ENCODE data around the gene RPS10. TPM values are rescaled to one million over a fixed set of nuclear protein-coding genes. Genes with fewer than 3 reads are reported as not detected.

The RPS10 gene
- polyA plus RNA-seq, 1 donor from 2014 or later = 3,258 TPM

GRCh38 chr6:34383656-34384320 lies 42.1 kb downstream of the RPS10 start:
- no peak overlapping the region for H2AFZ ChIP-seq (ENCODE audit: low read depth, low read length)
- H3K9me2 ChIP-seq (ENCODE audit: insufficient read depth, low read length) = no peaks in the 10 kb centered on the region
- H3K4me2 ChIP-seq (ENCODE audit: low read length) = no peak overlapping the region
- no peak overlapping the region for H3K27ac ChIP-seq (ENCODE audit: low read length)
- H3K79me2 ChIP-seq (replicated peaks; ENCODE audit: insufficient read depth, low read length) = peaks cover 80% of the 10 kb centered on the region
- H3K36me3 ChIP-seq (ENCODE audit: insufficient read depth, low read length) = no peaks in the 10 kb centered on the region
- no peak overlapping the region for H3K4me3 ChIP-seq (ENCODE audit: low read length)
- H3K27me3 ChIP-seq (ENCODE audit: insufficient read depth, low read depth, low read length) = no peaks in the 10 kb centered on the region
- peaks cover 4% of the 10 kb centered on the region for H4K20me1 ChIP-seq (ENCODE audit: insufficient read depth)
- H3K9me3 ChIP-seq (ENCODE audit: low read length) = no peaks in the 10 kb centered on the region
- no peak for TF ChIP-seq EZH2 (IDR thresholded peaks at IDR 0.05; ENCODE audit: borderline replicate concordance, insufficient read depth, low read length, poor library complexity, severe bottlenecking)
- no peak overlapping the region for H3K9ac ChIP-seq (ENCODE audit: low read length)
- no peaks in the 10 kb centered on the region for H3F3A ChIP-seq (ENCODE audit: insufficient read depth, low read length, poor library complexity, severe bottlenecking)

- Histone ChIP-seq H3K36me3 (ENCODE audit: insufficient read depth, low read length) (no peaks in the 10 kb centered on the region), H3K9me2 (ENCODE audit: insufficient read depth, low read length) (no peaks in the 10 kb centered on the region), H3K27ac (ENCODE audit: low read length) (no peak overlapping the region), H3K4me3 (ENCODE audit: low read length) (no peak overlapping the region), H3K79me2 (replicated peaks; ENCODE audit: insufficient read depth, low read length) (peaks cover 80% of the 10 kb centered on the region), H3K4me2 (ENCODE audit: low read length) (no peak overlapping the region), H4K20me1 (ENCODE audit: insufficient read depth) (peaks cover 6% of the 10 kb centered on the region), H3K9ac (ENCODE audit: low read length) (no peak overlapping the region), H3K27me3 (ENCODE audit: insufficient read depth, low read depth, low read length) (no peaks in the 10 kb centered on the region), H2AFZ (ENCODE audit: low read depth, low read length) (no peak overlapping the region), H3F3A (ENCODE audit: insufficient read depth, low read length, poor library complexity, severe bottlenecking) (no peaks in the 10 kb centered on the region), H3K9me3 (ENCODE audit: low read length) (no peaks in the 10 kb centered on the region)
- TF ChIP-seq SMC3 (conservative IDR thresholded peaks at IDR 0.05; ENCODE audit: poor library complexity) (no peak), CTCF (IDR thresholded peaks at IDR 0.05; ENCODE audit: poor library complexity, severe bottlenecking) (no peak), MXI1 (conservative IDR thresholded peaks at IDR 0.05; ENCODE audit: poor library complexity, severe bottlenecking) (no peak), EP300 (conservative IDR thresholded peaks at IDR 0.05; ENCODE audit: poor library complexity, severe bottlenecking) (no peak), POLR2AphosphoS5 (IDR thresholded peaks at IDR 0.05) (no peak), EZH2 (IDR thresholded peaks at IDR 0.05; ENCODE audit: borderline replicate concordance, insufficient read depth, low read length, poor library complexity, severe bottlenecking) (no peak), TAF1 (IDR thresholded peaks at IDR 0.05; ENCODE audit: low read depth) (no peak), RAD21 (conservative IDR thresholded peaks at IDR 0.05) (no peak)
- TF ChIP-seq, protein P1, sequence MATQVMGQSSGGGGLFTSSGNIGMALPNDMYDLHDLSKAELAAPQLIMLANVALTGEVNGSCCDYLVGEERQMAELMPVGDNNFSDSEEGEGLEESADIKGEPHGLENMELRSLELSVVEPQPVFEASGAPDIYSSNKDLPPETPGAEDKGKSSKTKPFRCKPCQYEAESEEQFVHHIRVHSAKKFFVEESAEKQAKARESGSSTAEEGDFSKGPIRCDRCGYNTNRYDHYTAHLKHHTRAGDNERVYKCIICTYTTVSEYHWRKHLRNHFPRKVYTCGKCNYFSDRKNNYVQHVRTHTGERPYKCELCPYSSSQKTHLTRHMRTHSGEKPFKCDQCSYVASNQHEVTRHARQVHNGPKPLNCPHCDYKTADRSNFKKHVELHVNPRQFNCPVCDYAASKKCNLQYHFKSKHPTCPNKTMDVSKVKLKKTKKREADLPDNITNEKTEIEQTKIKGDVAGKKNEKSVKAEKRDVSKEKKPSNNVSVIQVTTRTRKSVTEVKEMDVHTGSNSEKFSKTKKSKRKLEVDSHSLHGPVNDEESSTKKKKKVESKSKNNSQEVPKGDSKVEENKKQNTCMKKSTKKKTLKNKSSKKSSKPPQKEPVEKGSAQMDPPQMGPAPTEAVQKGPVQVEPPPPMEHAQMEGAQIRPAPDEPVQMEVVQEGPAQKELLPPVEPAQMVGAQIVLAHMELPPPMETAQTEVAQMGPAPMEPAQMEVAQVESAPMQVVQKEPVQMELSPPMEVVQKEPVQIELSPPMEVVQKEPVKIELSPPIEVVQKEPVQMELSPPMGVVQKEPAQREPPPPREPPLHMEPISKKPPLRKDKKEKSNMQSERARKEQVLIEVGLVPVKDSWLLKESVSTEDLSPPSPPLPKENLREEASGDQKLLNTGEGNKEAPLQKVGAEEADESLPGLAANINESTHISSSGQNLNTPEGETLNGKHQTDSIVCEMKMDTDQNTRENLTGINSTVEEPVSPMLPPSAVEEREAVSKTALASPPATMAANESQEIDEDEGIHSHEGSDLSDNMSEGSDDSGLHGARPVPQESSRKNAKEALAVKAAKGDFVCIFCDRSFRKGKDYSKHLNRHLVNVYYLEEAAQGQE (IDR thresholded peaks at IDR 0.05; ENCODE audit: borderline replicate concordance) = no peak
Measured at GRCh38 chr6:34383161-34383631, 42.7 kb downstream of the RPS10 start.

All from neural cell (in vitro differentiated cells).